HG03521 (cell line): ENCODE results near the gene SLC25A41.

ENCODE experiments used
- ATAC-seq: cut with Tn5 transposase; IDR thresholded peaks from one replicate; pipeline ENCODE4 v1.9.1; 2021; ENCODE audit warnings: mild to moderate bottlenecking, moderate library complexity; ENCODE audit not compliant: unreplicated experiment

SLC25A41 gene

DNA sequence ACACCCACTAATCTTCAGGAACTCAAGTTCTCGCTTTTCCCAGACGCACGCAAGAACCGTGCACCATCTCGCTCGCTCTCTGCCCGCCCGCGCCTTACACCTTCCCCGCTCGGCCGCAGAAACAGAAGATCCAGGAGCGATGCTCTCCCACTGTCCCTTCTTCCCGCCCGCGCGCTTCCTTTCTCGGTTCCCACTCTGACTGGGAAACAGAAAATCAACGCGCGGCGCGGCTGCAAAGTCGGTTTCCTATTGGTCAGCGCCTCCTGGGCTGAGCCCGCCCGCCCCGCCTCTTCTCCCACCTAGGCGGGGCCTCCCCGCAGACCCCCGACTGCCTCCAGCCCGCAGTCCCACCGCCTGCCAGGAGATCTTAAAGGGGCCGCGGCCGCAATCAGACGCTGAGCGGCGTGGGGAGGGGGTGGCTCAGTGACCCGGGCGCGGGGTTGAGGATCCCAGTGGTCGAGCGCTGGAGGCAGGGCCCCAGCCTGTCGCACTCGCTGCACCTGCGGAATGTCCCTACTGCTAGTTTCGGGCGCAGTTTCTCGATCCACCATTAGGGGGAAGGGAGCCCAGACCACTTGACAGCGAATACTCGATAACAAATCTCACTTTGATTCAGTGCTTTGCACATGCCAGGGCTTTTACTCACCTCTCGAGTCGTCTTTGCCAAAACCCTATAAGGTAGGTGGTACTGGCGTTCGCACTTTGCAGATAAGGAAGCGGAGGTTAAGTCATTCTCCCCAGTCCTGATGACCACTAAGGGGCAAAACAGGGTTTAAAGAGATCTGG lies 26.7 kb upstream of the SLC25A41 start:
- ATAC-seq: peak; percentile 67

DNA sequence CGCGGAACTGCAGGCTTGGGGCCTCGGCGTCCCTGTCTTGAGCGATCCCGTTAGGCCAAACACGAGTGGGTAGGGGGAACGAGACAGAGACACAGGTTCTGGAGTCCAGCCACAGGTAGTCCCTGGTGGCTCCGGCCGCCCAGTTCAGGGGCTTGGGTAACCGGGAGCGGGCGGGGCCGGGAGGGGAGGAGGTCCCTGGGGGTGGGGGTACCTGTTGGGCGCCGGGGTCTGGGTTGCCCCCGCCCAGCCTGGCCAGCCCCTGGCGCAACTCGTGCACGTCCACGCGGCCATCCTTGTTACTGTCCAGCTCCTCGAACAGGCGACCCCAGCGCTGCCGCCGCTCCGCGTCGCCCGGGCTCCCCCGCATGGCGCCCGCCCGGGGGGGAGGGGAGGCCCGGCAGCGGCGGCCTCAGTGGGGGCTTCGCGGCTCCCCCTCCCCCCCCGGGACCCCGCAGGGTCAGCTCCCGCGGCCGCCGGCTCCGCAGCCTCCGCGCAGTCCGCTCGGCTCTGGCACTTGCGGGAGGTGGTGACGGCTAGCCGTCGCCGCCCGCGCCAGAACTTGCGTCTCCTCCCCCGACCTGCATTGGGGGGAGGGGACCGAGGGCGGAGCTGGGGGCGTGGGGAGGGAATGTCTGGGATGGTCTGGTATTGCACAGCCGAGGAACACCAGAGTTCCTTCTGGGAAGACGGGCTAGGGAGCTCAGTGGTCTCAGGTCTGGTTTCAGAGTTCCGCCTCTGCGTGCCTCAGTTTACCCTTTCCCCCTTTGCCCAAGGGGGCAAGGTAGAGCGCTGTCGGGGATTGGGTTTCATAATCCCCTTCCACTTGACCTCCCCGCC lies 25.9 kb upstream of the SLC25A41 start, which contains the start of gene SLC25A23:
SLC25A23 (minus strand) TSS at position 531 of the 837 bp plus-strand sequence; CDS start at position 367, 164 bp downstream.
- peak; percentile 24 for ATAC-seq

DNA sequence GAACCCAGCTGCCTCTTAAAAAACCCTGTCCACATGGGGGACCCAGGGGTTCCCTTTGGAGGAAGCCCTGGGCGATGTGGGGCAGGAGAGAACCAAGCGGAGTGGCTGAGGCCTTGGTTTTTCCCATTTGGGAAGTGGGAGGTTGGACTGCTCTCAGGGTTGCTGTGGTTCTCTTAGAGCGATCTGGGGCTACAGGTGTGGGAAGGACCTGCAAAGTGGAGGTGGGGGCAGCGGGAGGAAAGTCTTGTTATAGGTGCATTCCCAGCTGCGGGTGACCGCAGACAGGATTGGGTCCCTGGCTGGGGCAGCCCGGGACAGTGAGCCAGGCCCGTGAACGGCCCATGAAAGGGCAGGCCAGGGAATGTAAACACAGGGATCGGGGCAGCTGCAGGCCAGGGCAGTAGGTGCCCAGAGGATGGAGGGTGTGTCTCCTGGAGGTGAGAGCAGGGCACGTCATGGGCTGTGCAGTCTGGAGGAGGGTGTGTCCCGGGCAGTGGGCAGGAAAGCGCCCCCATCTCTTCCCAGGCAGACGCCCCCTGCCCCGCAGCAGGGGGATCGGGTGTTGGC lies 25.2 kb upstream of the SLC25A41 start:
- no peak for ATAC-seq

DNA sequence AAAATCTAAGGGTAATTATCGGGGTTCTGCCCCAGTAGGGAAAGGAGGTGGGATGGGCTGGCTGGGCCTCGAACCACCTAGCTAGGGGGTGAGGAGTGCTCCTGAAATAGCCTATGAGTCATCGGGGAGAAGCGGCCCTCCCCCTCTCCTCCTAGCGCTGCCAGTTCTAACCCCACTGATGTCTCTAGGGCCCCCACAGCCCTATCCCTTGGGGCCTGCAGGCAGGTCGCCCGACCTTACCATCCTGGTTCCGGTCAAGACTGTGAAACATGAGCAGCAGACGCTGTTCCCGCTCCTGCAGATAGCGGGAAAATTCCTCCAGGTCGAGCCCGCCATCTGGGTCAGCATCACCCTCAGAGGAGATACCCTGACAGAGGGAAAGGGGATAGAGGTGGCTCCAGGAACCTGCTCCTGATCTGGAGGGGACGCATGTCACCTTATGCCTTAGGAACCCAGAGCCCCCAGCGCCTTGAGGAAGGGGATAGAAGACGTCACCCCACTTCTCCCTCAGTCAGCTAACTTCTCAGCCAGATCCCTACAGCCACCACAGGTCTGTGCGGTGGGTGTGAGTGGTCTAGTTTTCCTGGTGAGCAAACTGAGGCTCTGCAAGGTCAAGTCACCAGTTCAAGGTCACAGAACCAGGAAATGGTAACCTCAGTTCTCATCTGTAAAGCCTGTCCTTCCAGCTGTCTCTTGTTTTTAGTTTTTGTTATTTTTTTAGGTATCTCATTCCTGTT lies 24.6 kb upstream of the SLC25A41 start:
- ATAC-seq: no peak

DNA sequence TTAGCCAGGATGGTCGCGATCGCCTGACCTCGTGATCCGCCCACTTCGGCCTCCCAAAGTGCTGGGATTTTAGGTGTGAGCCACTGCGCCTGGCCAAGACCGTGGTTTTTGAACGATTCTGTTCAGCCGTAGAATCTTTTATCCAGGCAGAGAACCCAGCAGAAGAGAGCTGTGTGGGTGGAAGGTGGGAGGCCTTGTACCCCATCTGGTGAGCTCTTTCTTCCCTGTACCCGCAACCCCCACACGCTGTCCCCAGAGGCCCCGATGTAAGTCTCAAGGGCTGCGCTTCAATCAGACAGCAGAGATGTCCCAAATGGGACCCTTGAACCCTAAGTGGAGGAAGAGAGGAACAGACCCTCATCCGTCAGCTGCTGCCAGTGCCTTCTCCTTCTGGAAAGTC lies 22.4 kb upstream of the SLC25A41 start:
- ATAC-seq: no peak

GRCh38 chr19:6453951-6454565 lies 20.5 kb upstream of the SLC25A41 start:
- no peak for ATAC-seq

GRCh38 chr19:6452899-6453298 lies 19.3 kb upstream of the SLC25A41 start:
- ATAC-seq: no peak

GRCh38 chr19:6452223-6452614 lies 18.7 kb upstream of the SLC25A41 start:
- ATAC-seq: no peak

DNA sequence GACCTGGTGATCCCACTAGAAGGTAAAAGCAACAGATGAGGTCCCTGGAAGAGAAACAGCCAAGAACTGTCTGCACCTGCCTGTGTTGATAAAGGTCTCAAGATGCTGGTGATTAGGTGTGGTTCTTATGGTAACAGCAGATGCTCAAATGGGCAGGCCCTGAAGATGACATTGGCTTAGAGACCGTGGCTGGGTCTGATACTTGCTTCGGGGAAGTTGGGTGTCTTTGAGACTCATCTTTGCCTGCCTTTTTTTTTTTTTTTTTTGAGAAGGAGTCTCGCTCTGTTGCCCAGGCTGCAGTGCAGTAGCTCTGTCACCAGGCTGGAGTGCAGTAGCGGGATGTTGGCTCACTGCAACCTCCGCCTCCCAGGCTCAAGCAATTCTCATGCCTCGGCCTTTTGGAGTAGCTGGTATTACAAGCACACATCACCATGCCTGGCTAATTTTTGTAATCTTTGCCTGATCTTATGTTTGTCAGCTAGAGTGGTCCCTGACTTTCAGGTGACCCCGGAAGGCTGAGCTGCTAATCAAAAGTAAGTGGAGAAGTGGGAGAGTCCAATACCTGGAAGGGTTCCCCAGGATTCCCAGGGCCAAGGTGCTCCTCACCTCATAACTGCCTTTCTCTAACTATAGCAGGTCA lies 18.1 kb upstream of the SLC25A41 start:
- ATAC-seq: no peak

DNA sequence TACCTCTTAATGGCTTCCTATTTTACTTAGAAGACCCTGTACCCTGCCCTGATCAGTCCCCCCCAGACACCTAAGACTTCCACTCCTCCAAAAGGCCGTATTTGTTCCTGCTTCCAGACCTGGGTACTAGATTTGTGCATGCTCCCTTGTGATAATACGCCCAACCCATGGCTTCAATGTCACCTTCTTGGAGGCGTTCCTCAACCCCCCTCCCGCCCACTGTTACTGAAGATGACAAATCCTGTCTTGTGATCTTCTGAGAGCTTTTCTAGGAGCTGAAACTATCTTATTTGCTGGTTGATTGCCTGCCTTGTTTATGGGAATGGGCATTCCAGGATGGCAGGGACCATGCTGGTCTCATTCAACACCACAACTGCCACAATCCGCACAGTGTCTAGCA lies 16.6 kb upstream of the SLC25A41 start:
- no peak for ATAC-seq

DNA sequence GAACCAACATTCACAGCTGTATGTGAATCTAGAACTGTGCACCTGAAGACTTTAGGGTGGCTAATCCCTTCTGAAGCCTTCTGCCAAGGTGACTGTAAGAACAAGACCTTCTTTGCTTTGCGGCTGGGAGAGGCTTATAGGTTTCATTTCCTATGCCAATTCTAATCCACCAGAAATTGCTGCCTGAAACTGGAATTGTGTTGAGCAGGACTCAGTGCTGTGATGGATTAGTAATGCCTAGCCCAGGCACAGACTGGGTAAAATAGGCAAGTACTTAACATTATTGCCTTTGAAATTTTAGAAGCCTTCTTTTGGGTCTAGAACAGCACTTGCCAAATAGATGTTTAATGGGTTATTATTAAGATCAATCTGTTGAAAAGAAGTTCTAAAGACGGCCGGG lies 14.5 kb upstream of the SLC25A41 start:
- ATAC-seq: no peak

- no peak for ATAC-seq
Measured at GRCh38 chr19:6446452-6446851, 12.9 kb upstream of the SLC25A41 start.

DNA sequence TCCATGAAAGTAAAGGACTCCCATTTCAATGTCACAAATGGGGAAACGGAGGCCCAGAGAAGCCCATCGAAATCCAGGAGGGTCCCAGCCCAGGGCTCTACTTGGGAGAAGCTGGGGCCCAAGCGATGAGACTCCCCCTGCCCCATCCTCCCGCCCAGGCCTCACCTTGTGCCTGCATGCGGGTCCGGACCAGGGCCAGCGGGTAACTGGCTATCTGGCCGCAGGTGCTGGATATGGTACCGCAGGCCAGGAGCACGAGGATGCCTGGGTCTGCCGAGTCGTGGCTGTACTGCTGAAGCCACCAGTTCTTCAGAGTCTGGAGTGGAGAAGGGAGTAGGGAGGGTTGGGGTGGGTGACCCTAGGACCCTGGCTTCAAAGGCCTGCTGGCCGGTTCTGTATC lies 10.4 kb upstream of the SLC25A41 start:
- ATAC-seq: no peak

DNA sequence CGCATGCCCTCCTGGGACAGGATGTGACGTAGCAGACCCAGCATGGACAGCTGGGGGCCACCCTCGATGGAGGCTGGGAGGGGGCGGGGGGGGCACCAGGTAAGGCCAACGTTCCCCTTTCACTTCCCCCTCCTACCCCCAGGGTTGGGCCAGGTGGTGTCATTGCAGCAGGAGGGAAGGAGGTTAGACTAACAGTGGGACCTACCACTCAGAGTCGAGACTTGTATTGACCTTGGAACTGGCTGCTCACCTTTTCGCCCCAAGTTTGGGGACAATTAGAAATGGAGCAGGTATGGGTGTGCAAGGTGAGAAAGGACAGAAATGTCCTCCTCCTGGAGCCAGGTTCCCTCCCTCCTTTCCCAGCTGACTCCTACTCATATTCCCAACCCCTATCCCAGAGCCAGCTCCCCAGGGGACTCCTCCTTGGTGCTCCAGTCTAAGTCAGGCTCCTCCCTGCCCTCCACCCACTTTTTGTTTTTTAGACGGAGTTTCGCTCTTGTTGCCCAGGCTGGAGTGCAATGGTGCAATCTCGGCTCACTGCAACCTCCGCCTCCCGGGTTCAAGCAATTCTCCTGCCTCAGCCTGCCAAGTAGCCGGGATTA lies 8.6 kb upstream of the SLC25A41 start:
- ATAC-seq: no peak

DNA sequence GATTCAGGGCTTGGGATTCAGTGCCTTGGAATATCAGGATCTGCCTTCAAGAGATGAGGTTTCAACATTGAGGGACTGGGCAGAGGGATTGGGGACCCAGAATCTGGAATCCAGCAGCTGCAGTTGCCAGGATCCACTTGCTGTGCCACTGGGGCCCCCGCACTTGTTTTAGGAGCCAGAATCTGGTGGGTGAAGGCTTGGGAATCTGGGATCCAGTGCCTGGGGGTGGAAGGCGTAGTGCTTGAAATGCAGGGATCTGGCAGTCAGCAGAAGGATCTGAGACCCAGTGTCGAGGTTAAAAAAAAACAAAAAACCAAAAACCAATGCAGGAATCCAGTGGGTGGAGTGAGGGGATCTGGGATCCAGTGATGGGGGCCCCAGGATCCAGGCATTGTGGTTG lies 7.3 kb upstream of the SLC25A41 start:
- no peak for ATAC-seq

DNA sequence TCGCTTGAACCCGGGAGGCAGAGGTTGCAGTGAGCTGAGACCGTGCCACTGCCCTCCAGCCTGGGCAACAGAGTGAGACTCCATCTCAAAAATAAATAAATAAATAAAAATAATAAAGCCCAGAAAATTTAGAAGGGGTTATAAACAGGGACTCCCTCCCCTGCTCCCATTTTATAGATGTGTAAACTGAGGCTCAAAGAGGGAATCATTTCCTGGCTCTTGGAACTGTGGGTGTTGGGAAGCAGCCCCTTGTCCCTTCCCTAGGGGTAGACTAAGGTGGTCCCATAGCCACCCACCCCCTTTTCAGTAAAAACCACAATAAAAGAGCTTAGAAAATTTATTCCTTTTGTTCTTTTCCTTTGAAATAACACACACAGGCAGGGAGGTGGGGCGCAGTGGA lies 6.2 kb upstream of the SLC25A41 start:
- no peak for ATAC-seq

DNA sequence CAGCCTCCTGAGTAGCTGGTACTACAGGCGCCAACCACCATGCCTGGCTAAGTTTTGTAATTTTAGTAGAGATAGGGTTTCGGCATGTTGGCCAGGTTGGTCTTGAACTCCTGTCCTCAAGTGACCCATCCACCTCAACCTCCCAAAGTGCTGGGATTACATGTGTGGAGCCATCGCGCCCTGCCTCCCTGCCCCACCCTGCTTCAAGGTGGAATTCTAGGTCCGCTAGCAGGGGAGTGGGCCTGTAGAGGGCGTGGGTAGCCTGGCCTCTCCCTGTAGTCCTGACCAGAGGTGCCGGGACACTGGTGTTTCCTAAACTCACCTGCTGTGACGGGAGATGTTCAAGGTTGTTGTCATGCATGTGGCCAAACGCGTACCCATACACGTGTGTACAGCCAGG lies 398 bp downstream of the SLC25A41 start:
- no peak for ATAC-seq

- no peak for ATAC-seq
Measured at GRCh38 chr19:6431891-6432290, 1.7 kb downstream of the SLC25A41 start.

DNA sequence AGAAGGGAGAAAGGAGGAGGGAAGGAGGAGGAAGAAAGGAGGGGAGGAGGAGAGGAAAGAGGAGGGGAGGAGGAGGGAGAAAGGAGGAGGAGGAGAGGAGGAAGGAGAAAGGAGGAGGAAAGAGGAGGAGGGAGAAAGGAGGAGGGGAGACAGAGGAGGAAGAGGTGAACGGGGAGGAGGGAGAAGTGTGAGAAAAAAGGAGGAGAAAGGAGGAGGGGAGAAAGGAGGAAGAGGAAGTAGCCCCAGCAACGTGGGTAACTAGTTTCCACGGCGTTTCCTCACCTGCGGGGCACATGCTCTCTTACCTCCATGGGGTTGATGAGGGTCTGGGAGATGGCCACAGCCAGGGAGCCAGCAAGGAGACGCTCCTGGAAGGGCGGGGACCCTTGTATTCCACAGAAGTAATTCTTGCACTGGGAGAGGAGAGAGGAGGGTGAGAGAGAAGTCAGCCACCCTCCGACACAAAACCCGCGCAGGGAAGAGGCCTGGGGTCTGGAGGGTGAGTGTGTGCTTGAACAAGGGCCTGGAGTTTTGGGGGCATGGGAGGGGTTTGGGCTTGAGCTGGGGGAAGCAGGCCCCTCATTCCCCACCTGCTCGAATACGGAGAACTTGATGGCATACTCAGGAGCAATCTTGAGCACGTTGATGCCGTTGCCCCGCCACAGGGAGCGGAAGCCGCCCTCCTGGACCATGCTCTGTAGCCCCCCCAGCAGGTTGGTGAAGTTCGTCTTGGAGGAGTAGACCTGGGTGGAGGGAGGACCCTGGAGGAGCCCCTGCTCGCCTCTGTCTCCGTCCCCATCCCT lies 3.9 kb downstream of the SLC25A41 start:
- ATAC-seq: no peak
